Activated naive CD8-positive, alpha-beta T cell treated with anti-CD3 and anti-CD28 coated beads, Interleukin-2, amount 50 U/mL, for 16 hours (primary cell): ENCODE data around the gene SENP5.
A peak's percentile ranks its signal among the peaks of the same experiment; 100 is the strongest.

Source experiments
- DNase-seq: peaks from one replicate; pipeline ENCODE4 v3.0.0-alpha.2; 2020; ENCODE audit warnings: low read depth, low spot score

Gene SENP5

DNA sequence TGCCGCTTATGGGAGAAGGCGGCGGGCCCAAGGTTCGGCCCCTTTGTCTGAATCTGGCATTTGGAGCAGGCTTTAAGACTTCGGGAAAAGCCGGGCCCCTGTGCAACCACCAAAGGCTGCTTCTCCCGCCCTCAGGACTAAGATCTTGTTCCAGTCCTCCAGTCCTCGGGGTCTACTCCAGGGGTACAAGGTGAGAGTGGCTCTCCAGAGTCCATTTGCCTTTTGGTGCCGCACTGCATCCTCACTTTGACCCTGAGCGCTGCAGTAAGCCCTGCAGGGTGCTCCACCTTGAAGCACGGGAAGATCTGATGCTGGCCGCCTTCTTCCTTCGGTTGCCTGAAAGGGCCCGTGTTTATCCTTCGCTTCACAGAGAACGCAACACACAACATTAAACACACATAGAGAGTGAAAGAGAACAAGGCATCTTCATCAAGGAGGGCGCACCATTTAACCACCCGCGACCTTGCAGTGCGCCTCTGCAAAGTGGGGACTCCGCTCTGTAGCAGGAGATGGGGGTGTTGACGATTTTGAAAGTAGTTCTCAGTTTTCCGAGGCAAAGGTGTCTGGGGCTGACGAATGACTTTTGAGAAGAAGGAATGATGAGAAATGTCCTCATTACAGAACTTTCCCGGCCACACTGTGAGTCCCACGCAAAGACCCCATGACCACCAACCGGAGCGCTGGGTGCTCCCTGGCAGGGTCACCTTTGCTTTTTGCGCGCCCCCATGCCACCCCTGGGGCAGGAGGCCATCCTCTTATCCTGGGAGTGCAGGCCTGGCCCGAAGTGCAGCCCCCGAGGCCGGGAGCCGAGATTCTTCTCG is 99.9 kb downstream of the SENP5 start:
- DNase-seq = no peak

DNA sequence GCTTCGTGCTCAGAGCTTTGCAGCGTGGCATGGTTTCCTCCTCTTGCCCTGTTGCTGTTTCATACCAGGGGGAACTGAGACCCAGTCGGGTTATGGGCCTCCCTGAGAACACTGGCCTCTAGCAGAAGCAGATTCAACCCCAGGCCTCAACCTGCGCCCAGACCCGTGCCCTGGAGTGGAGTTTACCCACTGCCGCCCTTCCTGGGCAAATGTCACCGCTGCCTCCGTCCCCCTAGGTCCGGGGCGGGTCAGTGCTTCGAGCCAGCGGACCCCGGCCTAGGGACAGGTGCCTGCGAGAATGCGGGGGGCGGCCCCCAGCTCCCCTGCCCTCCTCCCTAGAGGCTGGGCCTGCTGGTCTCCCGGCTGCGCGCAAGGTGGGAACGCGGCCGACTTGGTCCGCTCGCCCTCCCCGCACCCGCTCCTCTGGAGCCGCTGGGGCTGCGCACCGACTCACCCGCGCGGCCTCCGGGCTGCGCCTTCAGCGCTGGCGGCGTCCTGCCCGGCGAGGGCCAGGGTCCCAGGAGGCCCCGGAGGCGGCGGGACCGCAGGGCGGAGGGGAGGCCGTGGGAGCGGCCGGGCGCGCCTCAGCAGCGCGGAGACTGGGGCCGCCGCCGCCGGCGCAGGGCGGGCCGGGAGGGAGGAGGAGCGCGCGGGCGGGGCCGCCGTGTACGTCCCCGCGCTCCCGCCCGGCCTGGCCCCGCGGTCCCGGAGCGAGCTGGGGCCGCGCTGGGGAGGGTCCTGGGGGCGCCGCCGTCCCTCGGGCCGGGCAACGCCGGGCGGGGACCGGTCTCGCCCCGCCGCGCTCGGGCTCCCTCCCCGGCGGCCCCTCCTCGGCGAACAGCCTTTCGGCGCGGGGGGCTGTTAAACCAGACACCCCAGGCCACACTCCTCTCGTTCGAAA is 100.8 kb downstream of the SENP5 start, which contains the start of gene PIGZ:
PIGZ (minus strand) TSS at position 601 of the 901 bp plus-strand sequence. CDS start 16,802 bp downstream, outside the sequence.
- no peak for DNase-seq

- DNase-seq = no peak
Measured at GRCh38 chr3:196969134-196969659, 101.5 kb downstream of the SENP5 start.

- DNase-seq = peak; percentile 43
Measured at GRCh38 chr3:196969660-196970546, 102.2 kb downstream of the SENP5 start.

GRCh38 chr3:196970547-196971093 is 102.9 kb downstream of the SENP5 start:
- no peak for DNase-seq

- DNase-seq = no peak
Measured at GRCh38 chr3:196971094-196971698, 103.5 kb downstream of the SENP5 start.

- no peak for DNase-seq
Measured at GRCh38 chr3:196974661-196975060, 106.9 kb downstream of the SENP5 start.

GRCh38 chr3:196975349-196975748 is 107.6 kb downstream of the SENP5 start:
- DNase-seq = no peak

- DNase-seq = no peak
Measured at GRCh38 chr3:196976941-196977340, 109.2 kb downstream of the SENP5 start.

- no peak for DNase-seq
Measured at GRCh38 chr3:196979545-196979944, 111.8 kb downstream of the SENP5 start.

- no peak for DNase-seq
Measured at GRCh38 chr3:196981657-196982056, 113.9 kb downstream of the SENP5 start.

GRCh38 chr3:196983186-196983585 is 115.5 kb downstream of the SENP5 start:
- DNase-seq = no peak
